ENCODE data around the gene C6orf163.

DNA sequence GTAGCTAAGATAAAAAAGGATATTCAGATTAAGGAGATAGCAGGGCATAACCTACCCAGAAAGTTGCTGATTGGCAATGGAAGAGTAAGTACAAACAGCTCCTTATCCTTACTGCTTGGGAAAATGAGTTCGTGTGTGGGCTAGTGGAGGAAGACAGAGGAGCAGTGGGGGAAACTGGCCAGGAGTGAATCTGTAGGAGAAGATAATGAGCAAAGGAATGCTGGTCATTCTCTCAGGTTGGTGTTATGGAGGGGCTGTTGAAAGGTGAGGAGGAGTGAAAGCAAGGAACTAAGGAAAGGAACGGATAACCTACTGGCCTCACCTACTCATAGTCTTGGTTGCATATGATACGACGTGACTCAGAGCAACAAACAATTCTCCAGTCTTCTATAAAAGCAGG is 8.2 kb upstream of the C6orf163 start:
- TF ChIP-seq, protein P1, sequence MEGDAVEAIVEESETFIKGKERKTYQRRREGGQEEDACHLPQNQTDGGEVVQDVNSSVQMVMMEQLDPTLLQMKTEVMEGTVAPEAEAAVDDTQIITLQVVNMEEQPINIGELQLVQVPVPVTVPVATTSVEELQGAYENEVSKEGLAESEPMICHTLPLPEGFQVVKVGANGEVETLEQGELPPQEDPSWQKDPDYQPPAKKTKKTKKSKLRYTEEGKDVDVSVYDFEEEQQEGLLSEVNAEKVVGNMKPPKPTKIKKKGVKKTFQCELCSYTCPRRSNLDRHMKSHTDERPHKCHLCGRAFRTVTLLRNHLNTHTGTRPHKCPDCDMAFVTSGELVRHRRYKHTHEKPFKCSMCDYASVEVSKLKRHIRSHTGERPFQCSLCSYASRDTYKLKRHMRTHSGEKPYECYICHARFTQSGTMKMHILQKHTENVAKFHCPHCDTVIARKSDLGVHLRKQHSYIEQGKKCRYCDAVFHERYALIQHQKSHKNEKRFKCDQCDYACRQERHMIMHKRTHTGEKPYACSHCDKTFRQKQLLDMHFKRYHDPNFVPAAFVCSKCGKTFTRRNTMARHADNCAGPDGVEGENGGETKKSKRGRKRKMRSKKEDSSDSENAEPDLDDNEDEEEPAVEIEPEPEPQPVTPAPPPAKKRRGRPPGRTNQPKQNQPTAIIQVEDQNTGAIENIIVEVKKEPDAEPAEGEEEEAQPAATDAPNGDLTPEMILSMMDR (IDR thresholded peaks at IDR 0.05; ENCODE audit: low read depth, low read length), result no peak
- no peak for TF ChIP-seq MYC (IDR thresholded peaks at IDR 0.05; ENCODE audit: low read depth, low read length)
